ENCODE results near the gene MSH5. TPM values are rescaled to one million over a fixed set of nuclear protein-coding genes. Genes with fewer than 3 reads are reported as not detected.

The MSH5 gene
- total and polyA plus RNA-seq, 9 of the 15 experiments (the other 6 are each of a cell fraction or from before 2014, with no cell fraction given): 12.5 to 104 (median 46.6) TPM

DNA sequence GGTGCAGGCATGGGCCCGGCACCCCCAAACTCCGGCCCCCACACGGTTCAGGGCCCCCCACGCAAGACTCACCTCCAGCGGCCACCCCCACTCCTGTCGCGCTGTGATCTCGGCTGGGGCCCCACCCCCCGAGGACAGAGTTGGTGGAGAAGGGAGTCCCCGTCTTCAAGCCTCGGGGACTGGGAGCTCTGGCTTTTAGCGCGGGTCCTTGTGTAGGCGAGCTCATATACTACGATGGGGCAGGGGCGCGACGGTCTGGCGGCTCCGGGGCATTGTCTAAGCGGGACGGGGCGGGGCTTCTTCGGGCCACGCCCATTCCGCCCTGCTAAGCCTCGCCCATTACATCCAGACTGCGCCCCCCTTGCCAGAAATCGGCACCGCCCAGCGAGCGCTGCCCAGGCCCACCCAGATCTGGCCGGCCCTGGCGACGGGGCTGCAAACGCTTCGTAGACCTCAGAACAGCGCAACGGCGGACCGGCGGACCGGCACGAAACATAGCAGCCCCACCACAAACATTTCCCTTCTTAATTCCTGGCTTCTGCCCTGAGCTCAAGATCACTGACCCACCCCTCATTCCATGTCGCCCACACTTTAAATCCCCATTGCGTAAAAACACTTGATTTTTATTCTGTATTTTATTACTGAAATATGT is 9.7 kb upstream of the MSH5 start (continued):
- TF ChIP-seq, protein P1, sequence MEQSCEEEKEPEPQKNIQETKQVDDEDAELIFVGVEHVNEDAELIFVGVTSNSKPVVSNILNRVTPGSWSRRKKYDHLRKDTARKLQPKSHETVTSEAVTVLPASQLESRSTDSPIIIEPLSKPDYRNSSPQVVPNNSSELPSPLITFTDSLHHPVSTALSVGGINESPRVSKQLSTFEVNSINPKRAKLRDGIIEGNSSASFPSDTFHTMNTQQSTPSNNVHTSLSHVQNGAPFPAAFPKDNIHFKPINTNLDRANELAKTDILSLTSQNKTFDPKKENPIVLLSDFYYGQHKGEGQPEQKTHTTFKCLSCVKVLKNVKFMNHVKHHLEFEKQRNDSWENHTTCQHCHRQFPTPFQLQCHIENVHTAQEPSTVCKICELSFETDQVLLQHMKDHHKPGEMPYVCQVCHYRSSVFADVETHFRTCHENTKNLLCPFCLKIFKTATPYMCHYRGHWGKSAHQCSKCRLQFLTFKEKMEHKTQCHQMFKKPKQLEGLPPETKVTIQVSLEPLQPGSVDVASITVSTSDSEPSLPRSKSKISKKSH (CRISPR knock-in tag; IDR thresholded peaks at IDR 0.05): peak; percentile 99
- TF ChIP-seq THRAP3 (IDR thresholded peaks at IDR 0.05; ENCODE audit: borderline replicate concordance): no peak
- TF ChIP-seq PCBP2 (IDR thresholded peaks at IDR 0.05; ENCODE audit: low read depth, low read length, poor library complexity, severe bottlenecking): peak; percentile 54
- TF ChIP-seq SMARCA5 (IDR thresholded peaks at IDR 0.05): no peak
- TF ChIP-seq FOXK1 (CRISPR knock-in tag; IDR thresholded peaks at IDR 0.05; ENCODE audit: borderline replicate concordance): peak; percentile 91; the same call in 1 of the 2 replicates
- TF ChIP-seq NFXL1 (CRISPR knock-in tag; IDR thresholded peaks at IDR 0.05): peak; percentile 94
- TF ChIP-seq, protein P2, sequence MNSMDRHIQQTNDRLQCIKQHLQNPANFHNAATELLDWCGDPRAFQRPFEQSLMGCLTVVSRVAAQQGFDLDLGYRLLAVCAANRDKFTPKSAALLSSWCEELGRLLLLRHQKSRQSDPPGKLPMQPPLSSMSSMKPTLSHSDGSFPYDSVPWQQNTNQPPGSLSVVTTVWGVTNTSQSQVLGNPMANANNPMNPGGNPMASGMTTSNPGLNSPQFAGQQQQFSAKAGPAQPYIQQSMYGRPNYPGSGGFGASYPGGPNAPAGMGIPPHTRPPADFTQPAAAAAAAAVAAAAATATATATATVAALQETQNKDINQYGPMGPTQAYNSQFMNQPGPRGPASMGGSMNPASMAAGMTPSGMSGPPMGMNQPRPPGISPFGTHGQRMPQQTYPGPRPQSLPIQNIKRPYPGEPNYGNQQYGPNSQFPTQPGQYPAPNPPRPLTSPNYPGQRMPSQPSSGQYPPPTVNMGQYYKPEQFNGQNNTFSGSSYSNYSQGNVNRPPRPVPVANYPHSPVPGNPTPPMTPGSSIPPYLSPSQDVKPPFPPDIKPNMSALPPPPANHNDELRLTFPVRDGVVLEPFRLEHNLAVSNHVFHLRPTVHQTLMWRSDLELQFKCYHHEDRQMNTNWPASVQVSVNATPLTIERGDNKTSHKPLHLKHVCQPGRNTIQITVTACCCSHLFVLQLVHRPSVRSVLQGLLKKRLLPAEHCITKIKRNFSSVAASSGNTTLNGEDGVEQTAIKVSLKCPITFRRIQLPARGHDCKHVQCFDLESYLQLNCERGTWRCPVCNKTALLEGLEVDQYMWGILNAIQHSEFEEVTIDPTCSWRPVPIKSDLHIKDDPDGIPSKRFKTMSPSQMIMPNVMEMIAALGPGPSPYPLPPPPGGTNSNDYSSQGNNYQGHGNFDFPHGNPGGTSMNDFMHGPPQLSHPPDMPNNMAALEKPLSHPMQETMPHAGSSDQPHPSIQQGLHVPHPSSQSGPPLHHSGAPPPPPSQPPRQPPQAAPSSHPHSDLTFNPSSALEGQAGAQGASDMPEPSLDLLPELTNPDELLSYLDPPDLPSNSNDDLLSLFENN (IDR thresholded peaks at IDR 0.05; ENCODE audit: low read depth in 2 of 2, low read length in 2 of 2): peak in 1 of 2 experiments; percentile 74; a peak in 2 of 4 replicates
- peak; percentile 98 for TF ChIP-seq NR2F6 (CRISPR knock-in tag; IDR thresholded peaks at IDR 0.05)
- TF ChIP-seq, protein P3, sequence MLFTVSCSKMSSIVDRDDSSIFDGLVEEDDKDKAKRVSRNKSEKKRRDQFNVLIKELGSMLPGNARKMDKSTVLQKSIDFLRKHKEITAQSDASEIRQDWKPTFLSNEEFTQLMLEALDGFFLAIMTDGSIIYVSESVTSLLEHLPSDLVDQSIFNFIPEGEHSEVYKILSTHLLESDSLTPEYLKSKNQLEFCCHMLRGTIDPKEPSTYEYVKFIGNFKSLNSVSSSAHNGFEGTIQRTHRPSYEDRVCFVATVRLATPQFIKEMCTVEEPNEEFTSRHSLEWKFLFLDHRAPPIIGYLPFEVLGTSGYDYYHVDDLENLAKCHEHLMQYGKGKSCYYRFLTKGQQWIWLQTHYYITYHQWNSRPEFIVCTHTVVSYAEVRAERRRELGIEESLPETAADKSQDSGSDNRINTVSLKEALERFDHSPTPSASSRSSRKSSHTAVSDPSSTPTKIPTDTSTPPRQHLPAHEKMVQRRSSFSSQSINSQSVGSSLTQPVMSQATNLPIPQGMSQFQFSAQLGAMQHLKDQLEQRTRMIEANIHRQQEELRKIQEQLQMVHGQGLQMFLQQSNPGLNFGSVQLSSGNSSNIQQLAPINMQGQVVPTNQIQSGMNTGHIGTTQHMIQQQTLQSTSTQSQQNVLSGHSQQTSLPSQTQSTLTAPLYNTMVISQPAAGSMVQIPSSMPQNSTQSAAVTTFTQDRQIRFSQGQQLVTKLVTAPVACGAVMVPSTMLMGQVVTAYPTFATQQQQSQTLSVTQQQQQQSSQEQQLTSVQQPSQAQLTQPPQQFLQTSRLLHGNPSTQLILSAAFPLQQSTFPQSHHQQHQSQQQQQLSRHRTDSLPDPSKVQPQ (CRISPR knock-in tag; IDR thresholded peaks at IDR 0.05; ENCODE audit: borderline replicate concordance): no peak
- no peak for TF ChIP-seq MEF2A (IDR thresholded peaks at IDR 0.05; ENCODE audit: control insufficient read depth, low read depth, low read length)
- TF ChIP-seq, protein P4, sequence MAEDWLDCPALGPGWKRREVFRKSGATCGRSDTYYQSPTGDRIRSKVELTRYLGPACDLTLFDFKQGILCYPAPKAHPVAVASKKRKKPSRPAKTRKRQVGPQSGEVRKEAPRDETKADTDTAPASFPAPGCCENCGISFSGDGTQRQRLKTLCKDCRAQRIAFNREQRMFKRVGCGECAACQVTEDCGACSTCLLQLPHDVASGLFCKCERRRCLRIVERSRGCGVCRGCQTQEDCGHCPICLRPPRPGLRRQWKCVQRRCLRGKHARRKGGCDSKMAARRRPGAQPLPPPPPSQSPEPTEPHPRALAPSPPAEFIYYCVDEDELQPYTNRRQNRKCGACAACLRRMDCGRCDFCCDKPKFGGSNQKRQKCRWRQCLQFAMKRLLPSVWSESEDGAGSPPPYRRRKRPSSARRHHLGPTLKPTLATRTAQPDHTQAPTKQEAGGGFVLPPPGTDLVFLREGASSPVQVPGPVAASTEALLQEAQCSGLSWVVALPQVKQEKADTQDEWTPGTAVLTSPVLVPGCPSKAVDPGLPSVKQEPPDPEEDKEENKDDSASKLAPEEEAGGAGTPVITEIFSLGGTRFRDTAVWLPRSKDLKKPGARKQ (CRISPR knock-in tag; IDR thresholded peaks at IDR 0.05): no peak
- no peak for TF ChIP-seq ZNF197 (CRISPR knock-in tag; IDR thresholded peaks at IDR 0.05; ENCODE audit: low read depth)
